Ascending aorta (tissue), 2 donors: Measurements from ENCODE around the gene NADSYN1. TPM values are rescaled to one million over a fixed set of nuclear protein-coding genes. Genes with fewer than 3 reads are reported as not detected.

Experiments
- DNase-seq, 2 donors: peaks; one replicate each; pipeline ENCODE4 v3.0.0-alpha.2; 2019; ENCODE audit warnings: low spot score in 2 of 2
- H3K27ac ChIP-seq, 2 donors: fragments of 200-600 bp; sonication (generic); one replicate each; pipeline ENCODE4 v1.5.1; 2016 to 2017; ENCODE audit warnings: mild to moderate bottlenecking in 1 of 2
- H3K27me3 ChIP-seq: fragments of 200-600 bp; sonication (generic); one replicate; pipeline ENCODE4 v1.5.1; 2017
- H3K36me3 ChIP-seq, 2 donors: fragments of 200-600 bp; sonication (generic); one replicate each; pipeline ENCODE4 v1.5.1; 2016
- H3K4me1 ChIP-seq, 2 donors: fragments of 200-600 bp; sonication (generic); one replicate each; pipeline ENCODE4 v1.5.1; 2016 to 2017; ENCODE audit warnings: mild to moderate bottlenecking in 1 of 2
- H3K4me3 ChIP-seq, 2 donors: fragments of 200-600 bp; sonication (generic); one replicate each; pipeline ENCODE4 v1.5.1; 2016 to 2017; ENCODE audit warnings: mild to moderate bottlenecking in 1 of 2
- H3K9me3 ChIP-seq, 2 donors: fragments of 200-600 bp; sonication (generic); one replicate each; pipeline ENCODE4 v1.5.1; 2016
- intact Hi-C: fragments of 100-400 bp; cut with DNase I; formaldehyde crosslinking; loops from one replicate; pipeline ENCODE4 v1.15.1; 2023
- total RNA-seq: library from RNA; depleted of rRNA; stranded (reverse); fragments of >200 nt; gene quantifications from one replicate; pipeline ENCODE4 v1.1.0, GENCODE V29; 2016
- TF ChIP-seq, protein P1 (sequence below), 3 experiments: fragments of 200-600 bp in 2 of 3; fragments of 450-650 bp in 1 of 3; sonication (generic) in 2 of 3; IDR thresholded peaks; one replicate each; pipeline ENCODE4 v1.5.1; 2016 to 2019; ENCODE audit warnings: antibody characterized with exemption in 3 of 3, mild to moderate bottlenecking in 1 of 3, moderate library complexity in 1 of 3

NADSYN1 gene
- total RNA-seq, 1 donor from 2014 or later, result 33.3 TPM

- peaks cover 42 to 75% of the 10 kb centered on the region in 2 donors for H3K36me3 ChIP-seq
These were observed 10.6 kb downstream of the NADSYN1 start for GRCh38 chr11:71463331-71464211.

DNA sequence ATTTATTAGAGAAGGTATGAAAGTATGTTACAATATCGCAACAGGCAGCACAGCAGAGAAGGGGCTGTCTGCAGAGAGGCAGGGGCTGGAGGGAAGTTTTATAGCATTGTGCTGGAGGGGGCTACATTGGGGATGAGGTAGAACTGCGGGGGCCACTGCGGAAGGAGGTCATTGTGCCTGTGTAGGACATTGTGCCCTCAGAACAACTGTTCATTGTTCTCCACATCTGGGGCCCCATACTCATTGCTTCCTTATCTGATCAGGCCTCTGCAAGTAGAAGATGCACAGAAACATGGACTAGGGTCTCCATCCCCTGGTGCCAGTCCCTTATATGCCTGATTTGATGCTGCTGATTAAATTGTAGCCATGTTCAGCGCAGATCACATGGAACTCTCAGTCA lies 12.1 kb downstream of the NADSYN1 start:
- Histone ChIP-seq H3K27me3 (no peaks in the 10 kb centered on the region), H3K4me3 (no peak overlapping the region), H3K36me3 (peaks cover 27 to 60% of the 10 kb centered on the region in 2 donors), H3K9me3 (no peaks in the 10 kb centered on the region), H3K4me1 (no peaks in the 10 kb centered on the region), H3K27ac (no peak overlapping the region)
- intact Hi-C loops, result no loop called here
- no peak for DNase-seq
- TF ChIP-seq, protein P1, sequence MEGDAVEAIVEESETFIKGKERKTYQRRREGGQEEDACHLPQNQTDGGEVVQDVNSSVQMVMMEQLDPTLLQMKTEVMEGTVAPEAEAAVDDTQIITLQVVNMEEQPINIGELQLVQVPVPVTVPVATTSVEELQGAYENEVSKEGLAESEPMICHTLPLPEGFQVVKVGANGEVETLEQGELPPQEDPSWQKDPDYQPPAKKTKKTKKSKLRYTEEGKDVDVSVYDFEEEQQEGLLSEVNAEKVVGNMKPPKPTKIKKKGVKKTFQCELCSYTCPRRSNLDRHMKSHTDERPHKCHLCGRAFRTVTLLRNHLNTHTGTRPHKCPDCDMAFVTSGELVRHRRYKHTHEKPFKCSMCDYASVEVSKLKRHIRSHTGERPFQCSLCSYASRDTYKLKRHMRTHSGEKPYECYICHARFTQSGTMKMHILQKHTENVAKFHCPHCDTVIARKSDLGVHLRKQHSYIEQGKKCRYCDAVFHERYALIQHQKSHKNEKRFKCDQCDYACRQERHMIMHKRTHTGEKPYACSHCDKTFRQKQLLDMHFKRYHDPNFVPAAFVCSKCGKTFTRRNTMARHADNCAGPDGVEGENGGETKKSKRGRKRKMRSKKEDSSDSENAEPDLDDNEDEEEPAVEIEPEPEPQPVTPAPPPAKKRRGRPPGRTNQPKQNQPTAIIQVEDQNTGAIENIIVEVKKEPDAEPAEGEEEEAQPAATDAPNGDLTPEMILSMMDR (IDR thresholded peaks at IDR 0.05), result no peak

More at GRCh38 chr11:71463331-71464211, 10.6 kb downstream of the NADSYN1 start:
- TF ChIP-seq, protein P1 (IDR thresholded peaks at IDR 0.05), result no peak
- H3K4me1 ChIP-seq, result no peaks in the 10 kb centered on the region
- intact Hi-C loops, result no loop called here
- no peaks in the 10 kb centered on the region for H3K27me3 ChIP-seq
- no peak overlapping the region for H3K4me3 ChIP-seq
- no peak for DNase-seq
- H3K9me3 ChIP-seq, result no peaks in the 10 kb centered on the region
- H3K27ac ChIP-seq, result no peak overlapping the region

- DNase-seq, result no peak
- TF ChIP-seq, protein P1 (IDR thresholded peaks at IDR 0.05), result no peak
- intact Hi-C loops, result no loop called here
These were observed 13.4 kb downstream of the NADSYN1 start for GRCh38 chr11:71466358-71466757.

DNA sequence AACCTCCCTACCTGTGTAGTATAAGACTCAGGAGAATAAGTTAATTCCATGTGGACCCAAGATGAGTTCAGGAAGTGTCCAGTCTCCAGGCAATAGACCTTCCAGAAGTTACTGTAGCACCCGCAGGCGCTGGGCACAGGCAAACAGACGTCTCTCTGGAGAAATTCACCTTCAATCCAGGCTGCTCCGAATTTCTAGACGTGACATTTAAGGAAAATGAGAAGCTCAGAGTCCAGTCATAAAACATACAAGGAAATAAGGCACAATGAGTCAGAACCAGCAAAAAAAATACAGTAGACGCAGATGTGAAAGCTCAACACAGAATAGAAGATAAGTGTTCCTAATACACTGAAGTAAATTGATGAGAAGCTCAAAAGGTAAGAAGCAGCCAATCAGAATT lies 14.2 kb downstream of the NADSYN1 start:
- TF ChIP-seq, protein P1 (IDR thresholded peaks at IDR 0.05), result no peak
- no peaks in the 10 kb centered on the region for H3K27me3 ChIP-seq
- H3K36me3 ChIP-seq, result peaks cover 10 to 48% of the 10 kb centered on the region in 2 donors
- DNase-seq, result no peak
- H3K27ac ChIP-seq, result no peak overlapping the region
- intact Hi-C loops, result no loop called here
- H3K4me1 ChIP-seq, result no peaks in the 10 kb centered on the region
- no peak overlapping the region for H3K4me3 ChIP-seq
- H3K9me3 ChIP-seq, result no peaks in the 10 kb centered on the region

More at GRCh38 chr11:71466358-71466757, 13.4 kb downstream of the NADSYN1 start:
- no peak overlapping the region for H3K4me3 ChIP-seq
- H3K27ac ChIP-seq, result no peak overlapping the region
- no peaks in the 10 kb centered on the region for H3K27me3 ChIP-seq
- no peaks in the 10 kb centered on the region for H3K4me1 ChIP-seq
- peaks cover 15 to 47% of the 10 kb centered on the region in 2 donors for H3K36me3 ChIP-seq
- H3K9me3 ChIP-seq, result no peaks in the 10 kb centered on the region

GRCh38 chr11:71470946-71471345 lies 17.9 kb downstream of the NADSYN1 start:
- TF ChIP-seq, protein P1 (IDR thresholded peaks at IDR 0.05), result no peak
- Histone ChIP-seq H3K27me3 (no peaks in the 10 kb centered on the region), H3K4me1 (no peaks in the 10 kb centered on the region), H3K4me3 (no peak overlapping the region), H3K9me3 (no peaks in the 10 kb centered on the region), H3K36me3 (peaks cover 47 to 64% of the 10 kb centered on the region in 2 donors), H3K27ac (no peak overlapping the region)
- intact Hi-C loops, result no loop called here
- no peak for DNase-seq
